ENCODE data around the gene ZNF324. TPM values are rescaled to one million over a fixed set of nuclear protein-coding genes. Genes with fewer than 3 reads are reported as not detected.

ZNF324 gene
- total and polyA plus RNA-seq, 2 experiments from 2014 or later = 9.1 to 13.1 TPM

GRCh38 chr19:58450856-58451357, 16.0 kb upstream of the ZNF324 start:
- 24% methylated on average over 11 of the region's 11 CpGs for WGBS (ENCODE audit: low lambda C conversion rate, missing lambda C conversion rate)
- H2AFZ ChIP-seq = peak overlapping the region; percentile 66
- no peaks in the 10 kb centered on the region for H4K20me1 ChIP-seq (ENCODE audit: insufficient read depth, poor library complexity, severe bottlenecking)
- no peak overlapping the region for H3K27ac ChIP-seq
- no peaks in the 10 kb centered on the region for H3K79me2 ChIP-seq
- H3K36me3 ChIP-seq (replicated peaks; ENCODE audit: insufficient read depth, low read depth) = no peaks in the 10 kb centered on the region
- no peaks in the 10 kb centered on the region for H3K9me2 ChIP-seq (replicated peaks; ENCODE audit: insufficient read depth)
- peak; percentile 24 for DNase-seq (ENCODE audit: low spot score)
- TF ChIP-seq CTCF (IDR thresholded peaks at IDR 0.05; ENCODE audit: poor library complexity) = no peak
- H3K27me3 ChIP-seq = no peaks in the 10 kb centered on the region
- H3K4me2 ChIP-seq = peak overlapping the region; percentile 87
- H3K4me3 ChIP-seq = peak overlapping the region; percentile 46
- H3K4me1 ChIP-seq (ENCODE audit: insufficient read depth) = no peaks in the 10 kb centered on the region
- H3K9me3 ChIP-seq (ENCODE audit: low read depth) = no peaks in the 10 kb centered on the region

DNA sequence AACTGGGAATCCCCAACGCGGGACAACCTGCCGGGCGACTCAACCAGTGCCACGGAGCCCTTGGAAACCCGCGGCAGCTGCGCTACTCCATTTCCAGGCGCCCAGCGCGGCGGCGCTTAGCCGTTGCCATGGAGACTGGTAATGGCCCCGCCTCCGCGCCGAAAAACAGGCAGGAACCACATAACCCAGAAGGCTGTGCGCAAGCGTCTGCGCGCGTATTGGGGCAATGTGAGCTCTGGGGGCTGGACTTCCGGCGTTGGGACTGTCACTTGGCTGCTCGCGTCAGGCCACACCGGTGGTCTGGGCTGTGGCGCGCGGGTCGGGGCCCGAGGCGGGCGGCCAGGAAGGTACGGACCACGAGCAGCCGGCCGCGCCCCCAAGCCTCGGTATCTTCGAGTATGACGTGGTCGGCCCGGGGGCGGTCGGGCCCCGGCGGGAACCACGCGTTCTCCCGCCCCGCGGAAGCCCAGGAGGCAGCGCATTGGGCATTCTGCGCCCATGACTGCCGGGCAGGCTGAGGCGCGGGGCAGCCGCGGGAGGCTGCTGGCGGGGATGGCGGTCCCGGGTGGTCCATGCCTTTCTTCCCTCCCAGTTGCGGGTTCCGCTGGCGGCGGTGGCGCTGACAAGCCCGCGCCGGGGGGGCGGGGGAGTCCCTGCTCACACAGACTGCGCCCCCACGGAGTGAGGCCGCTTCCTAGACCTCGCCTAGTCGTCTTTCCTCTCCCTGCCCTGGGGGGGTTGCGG, 15.3 kb upstream of the ZNF324 start, which contains the start of gene ZNF324B:
Gene ZNF324B (plus strand): TSS at position 265 of the 744 bp plus-strand sequence. CDS start 2,080 bp downstream, outside the sequence.
- peak; percentile 97 for DNase-seq (ENCODE audit: low spot score)
- no peak within 1 kb of the TSS for H3K27ac ChIP-seq

DNA sequence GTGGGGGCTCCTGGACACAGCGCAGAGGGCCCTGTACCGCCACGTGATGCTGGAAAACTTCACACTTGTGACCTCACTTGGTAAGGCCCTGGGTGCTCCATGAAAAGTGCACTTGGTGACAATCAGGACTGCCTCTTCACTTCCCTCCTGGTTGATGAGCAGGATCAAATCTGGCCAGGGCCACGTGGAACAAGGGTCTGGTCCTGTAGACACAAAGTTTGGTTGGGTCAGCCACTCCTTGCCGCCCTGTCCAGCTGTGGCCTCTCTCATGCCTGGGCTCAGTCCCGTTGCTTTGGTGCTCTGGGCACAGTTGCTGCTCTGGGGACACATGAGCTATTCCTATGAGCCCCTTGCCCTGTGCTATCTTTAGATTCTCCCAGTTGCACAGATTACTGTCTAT, 13.1 kb upstream of the ZNF324 start:
- Histone ChIP-seq H3K36me3 (replicated peaks; ENCODE audit: insufficient read depth, low read depth) (no peaks in the 10 kb centered on the region), H4K20me1 (ENCODE audit: insufficient read depth, poor library complexity, severe bottlenecking) (no peaks in the 10 kb centered on the region)
- 94% methylated on average over 6 of the region's 6 CpGs for WGBS (ENCODE audit: low lambda C conversion rate, missing lambda C conversion rate)

More for the DNA sequence above, 15.3 kb upstream of the ZNF324 start, which contains the start of gene ZNF324B:
- peak within 1 kb of the TSS; percentile 87 for H3K4me2 ChIP-seq
- H3K79me2 ChIP-seq = no peaks in the 10 kb centered on the region
- H3K4me3 ChIP-seq = peak within 1 kb of the TSS; percentile 57
- H3K9me3 ChIP-seq (ENCODE audit: low read depth) = no peaks in the 10 kb centered on the region
- H4K20me1 ChIP-seq (ENCODE audit: insufficient read depth, poor library complexity, severe bottlenecking) = no peaks in the 10 kb centered on the region
- no peaks in the 10 kb centered on the region for H3K27me3 ChIP-seq
- TF ChIP-seq CTCF (IDR thresholded peaks at IDR 0.05; ENCODE audit: poor library complexity) (no peak), EZH2 (IDR thresholded peaks at IDR 0.05; ENCODE audit: borderline replicate concordance) (no peak), EZH2phosphoT487 (IDR thresholded peaks at IDR 0.05; ENCODE audit: low read depth, severe bottlenecking, unreplicated experiment) (no peak)
- WGBS (ENCODE audit: low lambda C conversion rate, missing lambda C conversion rate) = under 1% methylated on average over 70 of the region's 79 CpGs
- H3K36me3 ChIP-seq (replicated peaks; ENCODE audit: insufficient read depth, low read depth) = no peaks in the 10 kb centered on the region
- peak within 1 kb of the TSS; percentile 81 for H2AFZ ChIP-seq
- no peaks in the 10 kb centered on the region for H3K9me2 ChIP-seq (replicated peaks; ENCODE audit: insufficient read depth)
- no peaks in the 10 kb centered on the region for H3K4me1 ChIP-seq (ENCODE audit: insufficient read depth)

More for the DNA sequence above, 13.1 kb upstream of the ZNF324 start:
- Histone ChIP-seq H3K9me2 (replicated peaks; ENCODE audit: insufficient read depth) (no peaks in the 10 kb centered on the region), H2AFZ (no peak overlapping the region), H3K9me3 (ENCODE audit: low read depth) (no peaks in the 10 kb centered on the region), H3K27ac (no peak overlapping the region), H3K4me1 (ENCODE audit: insufficient read depth) (no peaks in the 10 kb centered on the region), H3K4me3 (no peak overlapping the region), H3K27me3 (no peaks in the 10 kb centered on the region), H3K79me2 (no peaks in the 10 kb centered on the region), H3K4me2 (no peak overlapping the region)
- TF ChIP-seq CTCF (IDR thresholded peaks at IDR 0.05; ENCODE audit: poor library complexity) = no peak
- no peak for TF ChIP-seq EZH2phosphoT487 (IDR thresholded peaks at IDR 0.05; ENCODE audit: low read depth, severe bottlenecking, unreplicated experiment)
- no peak for TF ChIP-seq EZH2 (IDR thresholded peaks at IDR 0.05; ENCODE audit: borderline replicate concordance)
- no peak for DNase-seq (ENCODE audit: low spot score)
